Heart left ventricle (tissue), 16 donors: ENCODE measurements around the gene CORO1C. TPM values are rescaled to one million over a fixed set of nuclear protein-coding genes. Genes with fewer than 3 reads are reported as not detected.

Experiments
- ATAC-seq, 4 donors: fragments of 200-7000 bp; cut with Tn5 transposase; one replicate each; pipeline ENCODE4 v1.9.1; 2020 to 2022; ENCODE audit warnings: moderate library complexity in 4 of 4, mild to moderate bottlenecking in 3 of 4, moderate number of reproducible peaks in 1 of 4
- DNase-seq, 5 donors: peaks; one replicate each; pipeline ENCODE4 v3.0.0-alpha.2; 2020
- H3K27ac ChIP-seq, 12 donors: fragments of 200-600 bp; sonication (generic) in 4 of 12; one replicate each; pipeline versions ENCODE4 v1.5.0 to v1.8.0; 2016 to 2022; ENCODE audit warnings: mild to moderate bottlenecking in 2 of 12
- H3K27me3 ChIP-seq, 9 donors: fragments of 200-600 bp; sonication (generic) in 2 of 9; one replicate each; pipeline versions ENCODE4 v1.5.1 to v1.8.0; 2016 to 2022; ENCODE audit warnings: mild to moderate bottlenecking in 3 of 9
- H3K36me3 ChIP-seq, 9 donors: fragments of 200-600 bp; sonication (generic) in 2 of 9; one replicate each; pipeline versions ENCODE4 v1.5.0 to v1.8.0; 2018 to 2022; ENCODE audit warnings: mild to moderate bottlenecking in 2 of 9
- H3K4me1 ChIP-seq, 12 donors: fragments of 200-600 bp; sonication (generic) in 4 of 12; one replicate each; pipeline versions ENCODE4 v1.5.0 to v1.8.0; 2016 to 2022; ENCODE audit warnings: mild to moderate bottlenecking in 3 of 12
- H3K4me3 ChIP-seq, 12 donors: fragments of 200-600 bp; sonication (generic) in 4 of 12; one replicate each; pipeline versions ENCODE4 v1.5.0 to v1.8.0; 2017 to 2022; ENCODE audit warnings: mild to moderate bottlenecking in 9 of 12, moderate library complexity in 4 of 12
- H3K9me3 ChIP-seq, 12 donors: fragments of 200-600 bp; sonication (generic) in 4 of 12; one replicate each; pipeline versions ENCODE4 v1.5.0 to v1.8.0; 2016 to 2022; ENCODE audit warnings: mild to moderate bottlenecking in 1 of 12
- CTCF ChIP-seq, 12 donors: fragments of 200-600 bp; sonication (generic) in 4 of 12; IDR thresholded peaks; one replicate each; pipeline versions ENCODE4 v1.5.0 to v1.8.0; 2018 to 2022; ENCODE audit warnings: antibody characterized with exemption in 12 of 12, mild to moderate bottlenecking in 5 of 12
- POLR2A ChIP-seq, 2 donors: fragments of 450-650 bp; IDR thresholded peaks; one replicate each; pipeline ENCODE4 v1.6.1; 2017; ENCODE audit warnings: antibody characterized with exemption in 2 of 2, mild to moderate bottlenecking in 2 of 2, moderate library complexity in 2 of 2
- WGBS, 4 donors: extraction: QIAGEN DNeasy Blood & Tissue Kit in 2 of 4; methylation state at CpG; one replicate each; pipeline versions ENCODE4 v1.1.5 to v1.1.7; 2013 to 2018; 5-methylcytosine and 5-hydroxymethylcytosine counted together
- intact Hi-C, 10 donors: fragments of 100-400 bp; cut with DNase I; formaldehyde crosslinking; loops; one replicate each; pipeline versions ENCODE4 v1.11.1 to v1.14.2; 2022
- polyA plus RNA-seq, 2 donors: library from polyadenylated mRNA; stranded (reverse); fragments of 200-250 nt; gene quantifications; one replicate each; pipeline ENCODE4 v1.2.3, GENCODE V29; 2013
- total RNA-seq, 9 donors: library from RNA; depleted of rRNA in 2 of 9; stranded (reverse); fragments of >200 nt in 2 of 9; fragmentation: NEBNext Ultra II Directional in 3 of 9; extraction: Animal tissue kit (Norgen Biotek cat#: 25700) in 3 of 9; gene quantifications; one replicate each; pipeline versions ENCODE4 v1.1.0 to v1.2.4, GENCODE V29; 2016 to 2023
- donor health status: ischemic (EF 13 %, LVEDD 7.1; RV severe dilation, severe dysfunction).
- donor health status: healthy with polysubstance abuse.
- donor health status: DM: no; HTN: yes; CAD: no.
- donor health status: DM: no; HTN: no; CAD: no.
- donor health status: ischemic (EF 25% LVEDD 6.9; RV normal size, moderate dysfunction).
- donor health status: ischemic (EF 25% LVEDD 5.7; RV mildly dilated, moderate dysfunction).
- donor health status: healthy.
- donor health status: DM: yes; HTN: yes; CAD: no.
- donor health status: ischemic (EF 35%, LVEDD 5.7; RV mildly dilated, moderate dysfunction).
- donor health status: nonischemic (EF 11% LVEDD 7.7; RV severe dilation, severe dysfunction).
- donor health status: DM: yes; HTN: yes; CAD: no.
- donor health status: PGD.
- donor health status: ischemic (EF 29% LVEDD 5.4; RV normal size, mild dysfunction).
- donor health status: nonischemic (EF 23%, LVEDD 6.1; RV moderate dilation, normal function).

The CORO1C gene
- total and polyA plus RNA-seq, 11 donors = 18.3 to 119 (median 65.2) TPM

GRCh38 chr12:108608616-108609015, 122.7 kb downstream of the CORO1C start:
- TF ChIP-seq POLR2A (IDR thresholded peaks at IDR 0.05) (no peak), CTCF (IDR thresholded peaks at IDR 0.05) (no peak)
- Histone ChIP-seq H3K4me1 (peaks cover 0 to 18% (median 11%) of the 10 kb centered on the region in 12 donors), H3K36me3 (no peaks in the 10 kb centered on the region), H3K4me3 (no peak overlapping the region), H3K27ac (no peak overlapping the region), H3K9me3 (no peaks in the 10 kb centered on the region), H3K27me3 (no peaks in the 10 kb centered on the region)
- WGBS, 4 donors = 79 to 92% (median 82%) methylated on average over 5 of the region's 5 CpGs
- intact Hi-C loops = loop anchor here in 1 of 10 donors (10.0 kb wide), 1 partner anchor 434 kb away; no protein-coding TSS in a partner anchor
- no peak for ATAC-seq
- no peak for DNase-seq

- no peaks in the 10 kb centered on the region for H3K27me3 ChIP-seq
- H3K36me3 ChIP-seq = no peaks in the 10 kb centered on the region
- no peak for TF ChIP-seq CTCF (IDR thresholded peaks at IDR 0.05)
- no peak for TF ChIP-seq POLR2A (IDR thresholded peaks at IDR 0.05)
- H3K4me1 ChIP-seq = peaks cover 0 to 17% (median 11%) of the 10 kb centered on the region in 12 donors
- H3K4me3 ChIP-seq = no peak overlapping the region
- H3K9me3 ChIP-seq = no peaks in the 10 kb centered on the region
- no peak for ATAC-seq
- no peak for DNase-seq
- 88 to 96% (median 92%) methylated on average over 10 of the region's 10 CpGs for WGBS, 4 donors
- H3K27ac ChIP-seq = no peak overlapping the region
- intact Hi-C loops = loop anchor here in 1 of 10 donors (10.0 kb wide), 1 partner anchor 433 kb away; no protein-coding TSS in a partner anchor
These were observed 123.2 kb downstream of the CORO1C start for GRCh38 chr12:108607981-108608600.

- no peaks in the 10 kb centered on the region for H3K9me3 ChIP-seq
- no peak for ATAC-seq
- TF ChIP-seq CTCF (IDR thresholded peaks at IDR 0.05) (no peak), POLR2A (IDR thresholded peaks at IDR 0.05) (no peak)
- no peak overlapping the region for H3K4me3 ChIP-seq
- no peaks in the 10 kb centered on the region for H3K27me3 ChIP-seq
- 72 to 75% (median 74%) methylated on average over 9 of the region's 9 CpGs for WGBS, 4 donors
- intact Hi-C loops = loop anchor here in 1 of 10 donors (10.0 kb wide), 1 partner anchor 432 kb away; no protein-coding TSS in a partner anchor
- no peaks in the 10 kb centered on the region for H3K36me3 ChIP-seq
- no peak for DNase-seq
- H3K27ac ChIP-seq = no peak overlapping the region
- peaks cover 0 to 17% (median 9%) of the 10 kb centered on the region in 12 donors for H3K4me1 ChIP-seq
These were observed 124.8 kb downstream of the CORO1C start for GRCh38 chr12:108606492-108606891.

GRCh38 chr12:108605690-108606406, 125.5 kb downstream of the CORO1C start:
- Histone ChIP-seq H3K27ac (no peak overlapping the region), H3K27me3 (no peaks in the 10 kb centered on the region), H3K4me3 (no peak overlapping the region), H3K9me3 (no peaks in the 10 kb centered on the region), H3K4me1 (peaks cover 0 to 17% (median 9%) of the 10 kb centered on the region in 12 donors), H3K36me3 (no peaks in the 10 kb centered on the region)
- TF ChIP-seq CTCF (IDR thresholded peaks at IDR 0.05) (no peak), POLR2A (IDR thresholded peaks at IDR 0.05) (no peak)
- no peak for DNase-seq
- 87 to 100% (median 97%) methylated on average over 4 of the region's 4 CpGs for WGBS, 4 donors
- intact Hi-C loops = loop anchor here in 1 of 10 donors (10.0 kb wide), 1 partner anchor 431 kb away; no protein-coding TSS in a partner anchor
- ATAC-seq = no peak
